IMR-90 (cell line): ENCODE data around the gene PATE1. TPM values are rescaled to one million over a fixed set of nuclear protein-coding genes. Genes with fewer than 3 reads are reported as not detected.

Experiments
- ATAC-seq: fragments of 200-7000 bp; cut with Tn5 transposase; 2 replicates; pipeline ENCODE4 v1.9.1; 2020; ENCODE audit warnings: low read depth, mild to moderate bottlenecking, moderate library complexity
- BruUV-seq: library from RNA; stranded (reverse); fragments of 400-500 nt; replicated peaks from 2 replicates; lab custom pipeline; 2021; lab: Mats Ljungman, UMichigan
- CTCF ChIA-PET: fragments of 300-600 bp; formaldehyde crosslinking; extraction: SDS; loops from one replicate; lab custom pipeline; 2021; ENCODE audit warnings: antibody characterized with exemption; lab: Yijun Ruan, JAX
- POLR2A ChIA-PET: fragments of 300-600 bp; sonication (Branson Sonifier 250); formaldehyde crosslinking; loops from one replicate; lab custom pipeline; 2022; ENCODE audit warnings: antibody characterized with exemption; ENCODE audit not compliant: unreplicated experiment; lab: Charles Lee
- DNase-seq: peaks from one replicate; pipeline ENCODE4 v3.0.0; 2013
- H2AFZ ChIP-seq: replicated peaks from 2 replicates; pipeline ENCODE3; 2013; ENCODE audit warnings: low read length, mild to moderate bottlenecking; ENCODE audit not compliant: poor library complexity
- H2AK5ac ChIP-seq: 2 replicates; pipeline ENCODE4 v1.6.1; 2013; ENCODE audit warnings: low read depth, low read length, inconsistent platforms
- H2AK9ac ChIP-seq: replicated peaks from 2 replicates; pipeline ENCODE3; 2013; ENCODE audit warnings: mild to moderate bottlenecking, low read depth, low read length, moderate library complexity; ENCODE audit not compliant: poor library complexity
- H2BK120ac ChIP-seq: 2 replicates; pipeline ENCODE4 v1.6.1; 2013; ENCODE audit warnings: low read depth, low read length, inconsistent platforms
- H2BK15ac ChIP-seq: 3 replicates; pipeline ENCODE4 v1.6.1; 2013; ENCODE audit warnings: low read depth, low read length, inconsistent platforms
- H2BK20ac ChIP-seq: 2 replicates; pipeline ENCODE4 v1.6.1; 2013; ENCODE audit warnings: low read depth, mild to moderate bottlenecking, inconsistent platforms, low read length, moderate library complexity
- H2BK5ac ChIP-seq: 2 replicates; pipeline ENCODE4 v1.6.1; 2013; ENCODE audit warnings: mild to moderate bottlenecking, low read depth, low read length, inconsistent platforms; ENCODE audit not compliant: poor library complexity, severe bottlenecking
- H3K14ac ChIP-seq: replicated peaks from 2 replicates; pipeline ENCODE4 v1.6.1; 2013; ENCODE audit warnings: low read depth, low read length, inconsistent platforms
- H3K18ac ChIP-seq: 2 replicates; pipeline ENCODE4 v1.6.1; 2013; ENCODE audit warnings: low read depth, low read length, control low read depth
- H3K23ac ChIP-seq: 2 replicates; pipeline ENCODE4 v1.6.1; 2013; ENCODE audit warnings: low read depth, low read length, inconsistent platforms
- H3K27ac ChIP-seq: 2 replicates; pipeline ENCODE4 v1.5.1; 2013; ENCODE audit warnings: mild to moderate bottlenecking, control low read depth, low read length; ENCODE audit not compliant: insufficient read depth
- H3K27me3 ChIP-seq: 2 replicates; pipeline ENCODE4 v1.6.1; 2013; ENCODE audit warnings: low read length; ENCODE audit not compliant: control insufficient read depth, insufficient read depth
- H3K36me3 ChIP-seq: 2 replicates; pipeline ENCODE4 v1.6.1; 2013; ENCODE audit warnings: low read length, mixed read lengths; ENCODE audit not compliant: control insufficient read depth, insufficient read depth
- H3K4ac ChIP-seq: 2 replicates; pipeline ENCODE4 v1.6.1; 2013; ENCODE audit warnings: low read depth, low read length, inconsistent platforms
- H3K4me1 ChIP-seq: 2 replicates; pipeline ENCODE4 v1.6.1; 2013; ENCODE audit warnings: low read length, mixed read lengths; ENCODE audit not compliant: control insufficient read depth, insufficient read depth
- H3K4me2 ChIP-seq: 2 replicates; pipeline ENCODE4 v1.6.1; 2013; ENCODE audit warnings: low read depth, mild to moderate bottlenecking, control low read depth, low read length, moderate library complexity
- H3K4me3 ChIP-seq: 2 replicates; pipeline ENCODE4 v1.5.1; 2013; ENCODE audit warnings: low read depth, mild to moderate bottlenecking, control low read depth, low read length, moderate library complexity; ENCODE audit not compliant: insufficient read depth
- H3K56ac ChIP-seq: 2 replicates; pipeline ENCODE4 v1.6.1; 2013; ENCODE audit warnings: low read length, inconsistent platforms; ENCODE audit not compliant: insufficient read depth; ENCODE audit errors: extremely low read depth
- H3K79me1 ChIP-seq, 2 experiments: 2 replicates each; pipeline ENCODE4 v1.6.1; 2013; ENCODE audit warnings: low read length in 2 of 2, inconsistent platforms in 1 of 2, low read depth in 1 of 2
- H3K9ac ChIP-seq: 2 replicates; pipeline ENCODE4 v1.6.1; 2013; ENCODE audit warnings: low read depth, low read length, control low read depth
- H3K9me1 ChIP-seq: 2 replicates; pipeline ENCODE4 v1.6.1; 2013; ENCODE audit warnings: low read length, inconsistent platforms; ENCODE audit not compliant: insufficient read depth
- H3K9me3 ChIP-seq: 2 replicates; pipeline ENCODE4 v1.6.1; 2013; ENCODE audit warnings: low read length; ENCODE audit not compliant: control insufficient read depth, insufficient read depth
- H4K20me1 ChIP-seq: 2 replicates; pipeline ENCODE4 v1.6.1; 2013; ENCODE audit warnings: low read length, inconsistent platforms; ENCODE audit not compliant: insufficient read depth
- H4K5ac ChIP-seq: 2 replicates; pipeline ENCODE4 v1.6.1; 2013; ENCODE audit warnings: mild to moderate bottlenecking, low read depth, low read length, control low read depth
- H4K8ac ChIP-seq, 2 experiments: 2 replicates each; pipeline ENCODE4 v1.6.1; 2013; ENCODE audit warnings: low read depth in 2 of 2, low read length in 2 of 2, control low read depth in 1 of 2, inconsistent platforms in 1 of 2
- H4K91ac ChIP-seq: 2 replicates; pipeline ENCODE4 v1.6.1; 2013; ENCODE audit warnings: low read depth, low read length, inconsistent platforms; ENCODE audit not compliant: insufficient read depth
- BHLHE40 ChIP-seq: fragments of 150-350 bp; IDR thresholded peaks from 2 replicates; pipeline ENCODE4 v1.6.1; 2016; ENCODE audit warnings: mild to moderate bottlenecking, low read depth, low read length
- CHD1 ChIP-seq: IDR thresholded peaks from 2 replicates; pipeline ENCODE4 v1.6.1; 2012; ENCODE audit warnings: low read depth, low read length, improper control_type of control experiment
- FOS ChIP-seq: fragments of 150-350 bp; IDR thresholded peaks from 2 replicates; pipeline ENCODE4 v1.6.1; 2016; ENCODE audit warnings: low read depth, low read length
- MAFK ChIP-seq: IDR thresholded peaks from 2 replicates; pipeline ENCODE4 v1.6.1; 2012; ENCODE audit warnings: low read depth, low read length, improper control_type of control experiment
- MAZ ChIP-seq: IDR thresholded peaks from 2 replicates; pipeline ENCODE4 v1.6.1; 2012; ENCODE audit warnings: low read depth, mild to moderate bottlenecking, low read length, improper control_type of control experiment, moderate library complexity, borderline replicate concordance
- MXI1 ChIP-seq: IDR thresholded peaks from 2 replicates; pipeline ENCODE4 v1.6.1; 2012; ENCODE audit warnings: low read depth, mild to moderate bottlenecking, low read length, moderate library complexity, borderline replicate concordance
- NFE2L2 ChIP-seq: fragments of 150-350 bp; IDR thresholded peaks from 2 replicates; pipeline ENCODE4 v1.6.1; 2016; ENCODE audit warnings: low read depth, mild to moderate bottlenecking, low read length
- POLR2A ChIP-seq: IDR thresholded peaks from 2 replicates; pipeline ENCODE4 v1.6.1; 2012; ENCODE audit warnings: mild to moderate bottlenecking, low read depth, low read length
- RAD21 ChIP-seq: IDR thresholded peaks from 2 replicates; pipeline ENCODE4 v1.6.1; 2012; ENCODE audit warnings: low read length, improper control_type of control experiment
- RCOR1 ChIP-seq: IDR thresholded peaks from 2 replicates; pipeline ENCODE4 v1.6.1; 2012; ENCODE audit warnings: mild to moderate bottlenecking, low read length, improper control_type of control experiment; ENCODE audit not compliant: insufficient replicate concordance
- RFX5 ChIP-seq: IDR thresholded peaks from 2 replicates; pipeline ENCODE4 v1.8.0; 2012; ENCODE audit warnings: low read depth, mild to moderate bottlenecking, low read length, moderate library complexity
- SMC3 ChIP-seq: fragments of 150-350 bp; IDR thresholded peaks from 2 replicates; pipeline ENCODE4 v1.6.1; 2016; ENCODE audit warnings: low read depth, mild to moderate bottlenecking, antibody characterized with exemption, low read length, moderate library complexity
- WGBS, 2 experiments: methylation state at CpG; one replicate each; pipeline versions ENCODE4 v1.1.5 to v1.1.7; 2013; ENCODE audit warnings: missing lambda C conversion rate in 2 of 2; ENCODE audit not compliant: insufficient read length in 1 of 2; ENCODE audit errors: extremely low coverage in 2 of 2; 5-methylcytosine and 5-hydroxymethylcytosine counted together
- dilution Hi-C: fragments of 300-500 bp; cut with HindIII; formaldehyde crosslinking; loops from one replicate; pipeline ENCODE4 v1.14.3; 2018; ENCODE audit warnings: low sequenced_read_pairs; ENCODE audit not compliant: unreplicated experiment
- in situ Hi-C: fragments of 300-500 bp; cut with MboI; formaldehyde crosslinking; loops from 3 replicates; pipeline ENCODE4 v1.14.3; 2019; ENCODE audit warnings: low sequenced_read_pairs, inconsistent platforms, mixed read lengths
- intact Hi-C: fragments of 100-400 bp; cut with micrococcal nuclease; formaldehyde crosslinking; loops from 2 replicates; pipeline ENCODE4 v1.10.0; 2022
- polyA plus RNA-seq, 3 experiments: library from polyadenylated mRNA; depleted of rRNA; stranded (reverse); fragments of >200 nt; gene quantifications; 2 replicates each; pipeline ENCODE4 v1.2.3, GENCODE V29; 2012; ENCODE audit warnings: low replicate concordance in 1 of 3
- total RNA-seq: library from RNA; depleted of rRNA; stranded (reverse); fragments of >200 nt; gene quantifications from 2 replicates; pipeline ENCODE4 v1.2.3, GENCODE V29; 2012
- TF ChIP-seq, protein P1 (sequence below): fragments of 150-350 bp; IDR thresholded peaks from 2 replicates; pipeline ENCODE4 v1.6.1; 2016; ENCODE audit warnings: low read depth, mild to moderate bottlenecking, low read length, moderate library complexity, borderline replicate concordance
- TF ChIP-seq, protein P2 (sequence below): conservative IDR thresholded peaks from 2 replicates; pipeline ENCODE4 v1.5.1; 2012; ENCODE audit warnings: mild to moderate bottlenecking, low read depth, low read length, improper control_type of control experiment
- TF ChIP-seq, protein P3 (sequence below): fragments of 150-350 bp; IDR thresholded peaks from 2 replicates; pipeline ENCODE4 v1.6.1; 2017; ENCODE audit warnings: mild to moderate bottlenecking, antibody characterized with exemption, low read length, low read depth

PATE1 gene
- total and polyA plus RNA-seq, 2 of the 4 experiments (the other 2 are of a cell fraction) = not detected

GRCh38 chr11:125701858-125702621 is 44.0 kb upstream of the PATE1 start:
- no peak overlapping the region for H4K5ac ChIP-seq
- H3K4ac ChIP-seq = no peak overlapping the region
- no peaks in the 10 kb centered on the region for H3K4me1 ChIP-seq
- no peak overlapping the region for H2AK9ac ChIP-seq
- H3K79me1 ChIP-seq = no peaks in the 10 kb centered on the region
- ATAC-seq = peak; percentile 40
- H2BK15ac ChIP-seq = no peak overlapping the region
- no peaks in the 10 kb centered on the region for H4K20me1 ChIP-seq
- H3K27ac ChIP-seq = no peak overlapping the region
- no peaks in the 10 kb centered on the region for H3K9me3 ChIP-seq
- H3K18ac ChIP-seq = no peak overlapping the region
- H3K23ac ChIP-seq = no peak overlapping the region
- H2BK20ac ChIP-seq = no peak overlapping the region
- H3K4me2 ChIP-seq = no peak overlapping the region
- H2AK5ac ChIP-seq = no peak overlapping the region
- no peak overlapping the region for H2BK120ac ChIP-seq
- no peak overlapping the region for H3K4me3 ChIP-seq
- H3K56ac ChIP-seq = no peak overlapping the region
- WGBS, 2 experiments = 43% methylated on average over 2 of the region's 6 CpGs; no CpG with 5 or more reads in 1 of the 2 experiments
- in situ Hi-C loops = no loop called here
- H3K36me3 ChIP-seq = no peaks in the 10 kb centered on the region
- ChIA-PET CTCF (interaction anchor here (1.1 kb wide), 1 partner anchor 9 kb away, joined by 3 read pairs; no protein-coding TSS in a partner anchor), POLR2A (no interaction called here)
- H3K27me3 ChIP-seq = peaks cover 5% of the 10 kb centered on the region; the same call in 1 of the 2 replicates
- H3K9me1 ChIP-seq = no peaks in the 10 kb centered on the region
- H2BK5ac ChIP-seq = no peak overlapping the region
- H3K9ac ChIP-seq = no peak overlapping the region
- no TSS peak for BruUV-seq
- DNase-seq = no peak
- dilution Hi-C loops = no loop called here
- no peak overlapping the region for H2AFZ ChIP-seq
- H3K14ac ChIP-seq = no peak overlapping the region
- intact Hi-C loops = no loop called here
- no peak overlapping the region for H4K8ac ChIP-seq
- no peak overlapping the region for H4K91ac ChIP-seq
- TF ChIP-seq FOS = no peak
- TF ChIP-seq, protein P1, sequence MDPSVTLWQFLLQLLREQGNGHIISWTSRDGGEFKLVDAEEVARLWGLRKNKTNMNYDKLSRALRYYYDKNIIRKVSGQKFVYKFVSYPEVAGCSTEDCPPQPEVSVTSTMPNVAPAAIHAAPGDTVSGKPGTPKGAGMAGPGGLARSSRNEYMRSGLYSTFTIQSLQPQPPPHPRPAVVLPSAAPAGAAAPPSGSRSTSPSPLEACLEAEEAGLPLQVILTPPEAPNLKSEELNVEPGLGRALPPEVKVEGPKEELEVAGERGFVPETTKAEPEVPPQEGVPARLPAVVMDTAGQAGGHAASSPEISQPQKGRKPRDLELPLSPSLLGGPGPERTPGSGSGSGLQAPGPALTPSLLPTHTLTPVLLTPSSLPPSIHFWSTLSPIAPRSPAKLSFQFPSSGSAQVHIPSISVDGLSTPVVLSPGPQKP = no peak
- TF ChIP-seq, protein P2, sequence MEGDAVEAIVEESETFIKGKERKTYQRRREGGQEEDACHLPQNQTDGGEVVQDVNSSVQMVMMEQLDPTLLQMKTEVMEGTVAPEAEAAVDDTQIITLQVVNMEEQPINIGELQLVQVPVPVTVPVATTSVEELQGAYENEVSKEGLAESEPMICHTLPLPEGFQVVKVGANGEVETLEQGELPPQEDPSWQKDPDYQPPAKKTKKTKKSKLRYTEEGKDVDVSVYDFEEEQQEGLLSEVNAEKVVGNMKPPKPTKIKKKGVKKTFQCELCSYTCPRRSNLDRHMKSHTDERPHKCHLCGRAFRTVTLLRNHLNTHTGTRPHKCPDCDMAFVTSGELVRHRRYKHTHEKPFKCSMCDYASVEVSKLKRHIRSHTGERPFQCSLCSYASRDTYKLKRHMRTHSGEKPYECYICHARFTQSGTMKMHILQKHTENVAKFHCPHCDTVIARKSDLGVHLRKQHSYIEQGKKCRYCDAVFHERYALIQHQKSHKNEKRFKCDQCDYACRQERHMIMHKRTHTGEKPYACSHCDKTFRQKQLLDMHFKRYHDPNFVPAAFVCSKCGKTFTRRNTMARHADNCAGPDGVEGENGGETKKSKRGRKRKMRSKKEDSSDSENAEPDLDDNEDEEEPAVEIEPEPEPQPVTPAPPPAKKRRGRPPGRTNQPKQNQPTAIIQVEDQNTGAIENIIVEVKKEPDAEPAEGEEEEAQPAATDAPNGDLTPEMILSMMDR = no peak
- TF ChIP-seq RFX5 = no peak
- TF ChIP-seq, protein P3, sequence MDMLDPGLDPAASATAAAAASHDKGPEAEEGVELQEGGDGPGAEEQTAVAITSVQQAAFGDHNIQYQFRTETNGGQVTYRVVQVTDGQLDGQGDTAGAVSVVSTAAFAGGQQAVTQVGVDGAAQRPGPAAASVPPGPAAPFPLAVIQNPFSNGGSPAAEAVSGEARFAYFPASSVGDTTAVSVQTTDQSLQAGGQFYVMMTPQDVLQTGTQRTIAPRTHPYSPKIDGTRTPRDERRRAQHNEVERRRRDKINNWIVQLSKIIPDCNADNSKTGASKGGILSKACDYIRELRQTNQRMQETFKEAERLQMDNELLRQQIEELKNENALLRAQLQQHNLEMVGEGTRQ = no peak
- TF ChIP-seq BHLHE40 = no peak
- TF ChIP-seq RCOR1 = no peak
- no peak for TF ChIP-seq SMC3
- TF ChIP-seq POLR2A = no peak
- TF ChIP-seq NFE2L2 = no peak
- TF ChIP-seq MXI1 = no peak
- no peak for TF ChIP-seq MAFK
- no peak for TF ChIP-seq CHD1
- no peak for TF ChIP-seq MAZ
- TF ChIP-seq RAD21 = no peak
